NCI-H128 (cell line): ENCODE data around the gene PALLD.

Source experiments
- DNase-seq: peaks from one replicate; lab custom pipeline; 2025; ENCODE audit not compliant: unreplicated experiment; lab: John Stamatoyannopoulos, UW

The PALLD gene

GRCh38 chr4:168860827-168861226, 364.0 kb downstream of the PALLD start:
- DNase-seq = no peak

- no peak for DNase-seq
These were observed 367.1 kb downstream of the PALLD start for GRCh38 chr4:168863719-168864647.

- DNase-seq = no peak
These were observed 368.1 kb downstream of the PALLD start for GRCh38 chr4:168864821-168865541.

GRCh38 chr4:168865854-168866253, 369.0 kb downstream of the PALLD start:
- no peak for DNase-seq

- no peak for DNase-seq
These were observed 369.8 kb downstream of the PALLD start for GRCh38 chr4:168866635-168867034.

GRCh38 chr4:168867128-168867527, 370.3 kb downstream of the PALLD start:
- DNase-seq = no peak

GRCh38 chr4:168868044-168868781, 371.4 kb downstream of the PALLD start:
- no peak for DNase-seq

- DNase-seq = no peak
These were observed 371.9 kb downstream of the PALLD start for GRCh38 chr4:168868802-168869201.

GRCh38 chr4:168870004-168870403, 373.2 kb downstream of the PALLD start:
- no peak for DNase-seq

- DNase-seq = no peak
These were observed 374.8 kb downstream of the PALLD start for GRCh38 chr4:168871632-168872031.

GRCh38 chr4:168874083-168874482, 377.2 kb downstream of the PALLD start:
- DNase-seq = no peak

- no peak for DNase-seq
These were observed 379.3 kb downstream of the PALLD start for GRCh38 chr4:168876106-168876505.

GRCh38 chr4:168877511-168878491, 380.9 kb downstream of the PALLD start:
- no peak for DNase-seq

GRCh38 chr4:168878623-168879022, 381.8 kb downstream of the PALLD start:
- no peak for DNase-seq

- no peak for DNase-seq
These were observed 382.3 kb downstream of the PALLD start for GRCh38 chr4:168879188-168879587.

- no peak for DNase-seq
These were observed 383.3 kb downstream of the PALLD start for GRCh38 chr4:168880072-168880675.

- no peak for DNase-seq
These were observed 384.2 kb downstream of the PALLD start for GRCh38 chr4:168880811-168881595.

GRCh38 chr4:168881781-168882420, 385.0 kb downstream of the PALLD start:
- DNase-seq = no peak
